HEK293 (cell line): ENCODE results near the gene GPR179.

ENCODE experiments used
- IKZF3 ChIP-seq: fragments of 450-650 bp; IDR thresholded peaks from 2 replicates; pipeline ENCODE4 v1.5.0; 2018; ENCODE audit warnings: missing biosample characterization, mild to moderate bottlenecking, missing genetic modification characterization, moderate library complexity
- KLF10 ChIP-seq: fragments of 450-650 bp; IDR thresholded peaks from 2 replicates; pipeline ENCODE4 v1.5.1; 2018; ENCODE audit warnings: missing biosample characterization, mild to moderate bottlenecking, missing genetic modification characterization
- KLF16 ChIP-seq: fragments of 450-650 bp; formaldehyde crosslinking; IDR thresholded peaks from 2 replicates; pipeline ENCODE4 v1.5.1; 2017; ENCODE audit warnings: missing biosample characterization, missing genetic modification characterization
- KLF9 ChIP-seq: fragments of 450-650 bp; formaldehyde crosslinking; IDR thresholded peaks from 2 replicates; pipeline ENCODE4 v1.5.1; 2016; ENCODE audit warnings: missing biosample characterization, missing genetic modification characterization, low read depth
- MZF1 ChIP-seq: fragments of 450-650 bp; formaldehyde crosslinking; IDR thresholded peaks from 2 replicates; pipeline ENCODE4 v1.5.1; 2017; ENCODE audit warnings: missing biosample characterization, missing genetic modification characterization, borderline replicate concordance
- PRDM6 ChIP-seq: fragments of 450-650 bp; formaldehyde crosslinking; IDR thresholded peaks from 2 replicates; pipeline ENCODE4 v1.5.1; 2017; ENCODE audit warnings: missing biosample characterization, missing genetic modification characterization
- SCRT1 ChIP-seq: fragments of 450-650 bp; formaldehyde crosslinking; IDR thresholded peaks from 2 replicates; pipeline ENCODE4 v1.5.1; 2016; ENCODE audit warnings: missing biosample characterization, missing genetic modification characterization, borderline replicate concordance
- SP2 ChIP-seq: fragments of 450-650 bp; formaldehyde crosslinking; IDR thresholded peaks from 2 replicates; pipeline ENCODE4 v1.5.1; 2016; ENCODE audit warnings: missing biosample characterization, missing genetic modification characterization
- SP3 ChIP-seq: fragments of 450-650 bp; formaldehyde crosslinking; IDR thresholded peaks from 2 replicates; pipeline ENCODE4 v1.5.1; 2016; ENCODE audit warnings: missing biosample characterization, missing genetic modification characterization
- ZBTB20 ChIP-seq: fragments of 450-650 bp; formaldehyde crosslinking; IDR thresholded peaks from 2 replicates; pipeline ENCODE4 v1.5.1; 2016; ENCODE audit warnings: missing biosample characterization, missing genetic modification characterization
- ZFP3 ChIP-seq: fragments of 450-650 bp; formaldehyde crosslinking; IDR thresholded peaks from 2 replicates; pipeline ENCODE4 v1.5.1; 2016; ENCODE audit warnings: low read depth, missing biosample characterization, missing genetic modification characterization
- ZNF112 ChIP-seq: fragments of 450-650 bp; formaldehyde crosslinking; IDR thresholded peaks from 2 replicates; pipeline ENCODE4 v1.5.0; 2017; ENCODE audit warnings: missing biosample characterization, missing genetic modification characterization
- ZNF121 ChIP-seq: fragments of 450-650 bp; formaldehyde crosslinking; IDR thresholded peaks from 2 replicates; pipeline ENCODE4 v1.5.1; 2016; ENCODE audit warnings: missing biosample characterization, missing genetic modification characterization
- ZNF146 ChIP-seq: fragments of 450-650 bp; formaldehyde crosslinking; IDR thresholded peaks from 2 replicates; pipeline ENCODE4 v1.5.1; 2016; ENCODE audit warnings: missing biosample characterization, missing genetic modification characterization
- ZNF155 ChIP-seq: fragments of 450-650 bp; formaldehyde crosslinking; IDR thresholded peaks from 2 replicates; pipeline ENCODE4 v1.5.1; 2016; ENCODE audit warnings: missing biosample characterization, missing genetic modification characterization
- ZNF223 ChIP-seq: fragments of 450-650 bp; formaldehyde crosslinking; IDR thresholded peaks from 2 replicates; pipeline ENCODE4 v1.5.1; 2016; ENCODE audit warnings: missing biosample characterization, missing genetic modification characterization
- ZNF266 ChIP-seq: fragments of 450-650 bp; formaldehyde crosslinking; IDR thresholded peaks from 2 replicates; pipeline ENCODE4 v1.5.1; 2016; ENCODE audit warnings: missing biosample characterization, missing genetic modification characterization, low read depth
- ZNF274 ChIP-seq, 2 experiments: fragments of 200-500 bp in 1 of 2; fragments of 450-650 bp in 1 of 2; sonication (Bioruptor generic) in 1 of 2; formaldehyde crosslinking in 1 of 2; IDR thresholded peaks; 2 replicates each; pipeline versions ENCODE4 v1.5.1 to v1.6.1; 2014 to 2016; ENCODE audit warnings: borderline replicate concordance in 1 of 2, inconsistent platforms in 1 of 2, low read length in 1 of 2, missing biosample characterization in 1 of 2, missing genetic modification characterization in 1 of 2
- ZNF311 ChIP-seq: fragments of 450-650 bp; formaldehyde crosslinking; IDR thresholded peaks from 2 replicates; pipeline ENCODE4 v1.5.1; 2017; ENCODE audit warnings: missing biosample characterization, missing genetic modification characterization, borderline replicate concordance
- ZNF501 ChIP-seq: fragments of 450-650 bp; formaldehyde crosslinking; IDR thresholded peaks from 2 replicates; pipeline ENCODE4 v1.5.1; 2016; ENCODE audit warnings: missing biosample characterization, missing genetic modification characterization
- ZNF513 ChIP-seq: fragments of 450-650 bp; IDR thresholded peaks from 2 replicates; pipeline ENCODE4 v1.5.1; 2018; ENCODE audit warnings: missing biosample characterization, missing genetic modification characterization
- ZNF555 ChIP-seq: fragments of 450-650 bp; formaldehyde crosslinking; conservative IDR thresholded peaks from 2 replicates; pipeline ENCODE4 v1.5.1; 2017; ENCODE audit warnings: missing biosample characterization, mild to moderate bottlenecking, missing genetic modification characterization, inconsistent platforms
- ZNF624 ChIP-seq: fragments of 450-650 bp; formaldehyde crosslinking; IDR thresholded peaks from 2 replicates; pipeline ENCODE4 v1.5.1; 2017; ENCODE audit warnings: missing biosample characterization, missing genetic modification characterization
- ZNF704 ChIP-seq: fragments of 450-650 bp; formaldehyde crosslinking; IDR thresholded peaks from 2 replicates; pipeline ENCODE4 v1.5.1; 2016; ENCODE audit warnings: missing biosample characterization, missing genetic modification characterization
- ZNF707 ChIP-seq: fragments of 450-650 bp; formaldehyde crosslinking; IDR thresholded peaks from 2 replicates; pipeline ENCODE4 v1.5.1; 2016; ENCODE audit warnings: missing biosample characterization, missing genetic modification characterization
- ZNF768 ChIP-seq: fragments of 450-650 bp; formaldehyde crosslinking; IDR thresholded peaks from 2 replicates; pipeline ENCODE4 v1.5.1; 2018; ENCODE audit warnings: missing biosample characterization, mild to moderate bottlenecking, missing genetic modification characterization
- ZSCAN16 ChIP-seq: fragments of 450-650 bp; formaldehyde crosslinking; IDR thresholded peaks from 2 replicates; pipeline ENCODE4 v1.5.1; 2016; ENCODE audit warnings: missing biosample characterization, missing genetic modification characterization
- TF ChIP-seq, protein P1 (sequence below): fragments of 450-650 bp; formaldehyde crosslinking; IDR thresholded peaks from 2 replicates; pipeline ENCODE4 v1.5.1; 2016; ENCODE audit warnings: missing biosample characterization, missing genetic modification characterization
- TF ChIP-seq, protein P2 (sequence below): fragments of 450-650 bp; formaldehyde crosslinking; IDR thresholded peaks from 2 replicates; pipeline ENCODE4 v1.5.1; 2016; ENCODE audit warnings: missing biosample characterization, missing genetic modification characterization
- TF ChIP-seq, protein P3 (sequence below): fragments of 450-650 bp; formaldehyde crosslinking; IDR thresholded peaks from 2 replicates; pipeline ENCODE4 v1.5.1; 2016; ENCODE audit warnings: missing biosample characterization, missing genetic modification characterization

GPR179 gene

DNA sequence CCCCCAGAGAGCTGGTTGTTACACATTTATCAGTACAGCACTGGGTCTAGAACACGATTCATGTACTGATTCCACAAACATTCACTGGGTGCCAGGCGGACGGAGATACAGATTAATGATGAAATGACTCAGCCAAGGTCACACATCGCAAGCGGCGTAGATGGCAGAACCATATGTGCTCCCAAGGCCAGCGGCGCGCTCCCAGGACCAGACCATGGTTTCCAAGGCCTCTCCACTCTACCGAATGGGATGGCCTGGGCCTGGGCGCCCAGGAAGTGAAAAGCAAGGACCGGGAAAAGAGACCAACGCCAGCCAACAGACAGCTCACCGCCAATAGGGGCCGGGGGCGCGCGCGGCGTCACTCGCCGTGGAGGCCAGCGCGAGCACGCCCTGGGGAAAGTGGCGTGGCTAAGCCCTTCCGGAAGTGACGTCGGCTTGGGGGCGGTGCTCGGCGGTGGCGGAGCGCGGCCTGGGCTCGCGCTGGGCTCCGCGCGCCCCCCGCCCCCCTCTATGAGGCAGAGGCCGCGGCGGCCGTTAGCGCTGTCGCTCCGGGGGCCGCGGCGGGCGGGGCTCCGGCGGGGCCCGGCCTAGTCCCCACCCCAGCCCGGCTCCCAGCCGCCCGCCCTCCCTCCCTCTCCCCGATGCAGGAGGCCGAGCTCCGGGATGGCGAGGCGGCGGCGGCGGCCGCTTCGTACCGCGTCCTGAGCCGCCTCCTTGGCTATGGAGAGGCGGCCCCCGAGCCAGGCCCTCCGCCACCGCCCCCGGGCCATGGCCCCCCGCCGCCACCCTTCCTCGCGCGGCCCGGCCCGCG, 7.9 kb upstream of the GPR179 start, which contains the start of gene SOCS7 (continued):
- TF ChIP-seq ZNF555 (tag by site-specific recombination) = no peak
- TF ChIP-seq ZBTB20 (tag by site-specific recombination) = peak; percentile 36; the same call in 1 of the 2 replicates
- TF ChIP-seq MZF1 = no peak
- TF ChIP-seq SCRT1 (tag by site-specific recombination) = no peak
- no peak for TF ChIP-seq ZNF707
- no peak for TF ChIP-seq ZNF768 (tag by site-specific recombination)
- peak; percentile 60 for TF ChIP-seq SP3 (tag by site-specific recombination)
- TF ChIP-seq, protein P1, sequence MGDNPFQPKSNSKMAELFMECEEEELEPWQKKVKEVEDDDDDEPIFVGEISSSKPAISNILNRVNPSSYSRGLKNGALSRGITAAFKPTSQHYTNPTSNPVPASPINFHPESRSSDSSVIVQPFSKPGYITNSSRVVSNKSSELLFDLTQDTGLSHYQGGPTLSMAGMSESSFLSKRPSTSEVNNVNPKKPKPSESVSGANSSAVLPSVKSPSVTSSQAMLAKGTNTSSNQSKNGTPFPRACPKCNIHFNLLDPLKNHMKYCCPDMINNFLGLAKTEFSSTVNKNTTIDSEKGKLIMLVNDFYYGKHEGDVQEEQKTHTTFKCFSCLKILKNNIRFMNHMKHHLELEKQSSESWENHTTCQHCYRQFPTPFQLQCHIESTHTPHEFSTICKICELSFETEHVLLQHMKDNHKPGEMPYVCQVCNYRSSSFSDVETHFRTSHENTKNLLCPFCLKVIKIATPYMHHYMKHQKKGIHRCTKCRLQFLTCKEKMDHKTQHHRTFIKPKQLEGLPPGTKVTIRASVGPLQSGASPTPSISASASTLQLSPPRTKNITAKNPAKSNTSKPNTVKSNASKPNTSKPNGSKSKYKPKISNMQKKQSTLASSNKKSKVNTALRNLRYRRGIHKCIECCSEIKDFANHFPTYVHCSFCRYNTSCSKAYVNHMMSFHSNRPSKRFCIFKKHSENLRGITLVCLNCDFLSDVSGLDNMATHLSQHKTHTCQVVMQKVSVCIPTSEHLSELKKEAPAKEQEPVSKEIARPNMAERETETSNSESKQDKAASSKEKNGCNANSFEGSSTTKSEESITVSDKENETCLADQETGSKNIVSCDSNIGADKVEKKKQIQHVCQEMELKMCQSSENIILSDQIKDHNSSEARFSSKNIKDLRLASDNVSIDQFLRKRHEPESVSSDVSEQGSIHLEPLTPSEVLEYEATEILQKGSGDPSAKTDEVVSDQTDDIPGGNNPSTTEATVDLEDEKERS (tag by site-specific recombination) = peak; percentile 78
- TF ChIP-seq KLF10 (tag by site-specific recombination) = peak; percentile 52; the same call in 1 of the 2 replicates
- TF ChIP-seq KLF9 (tag by site-specific recombination) = no peak
- no peak for TF ChIP-seq ZSCAN16 (tag by site-specific recombination)
- TF ChIP-seq ZNF501 = no peak
- TF ChIP-seq SP2 (tag by site-specific recombination) = peak; percentile 78
- no peak for TF ChIP-seq ZNF155 (tag by site-specific recombination)
- TF ChIP-seq ZNF704 = no peak
- TF ChIP-seq ZNF624 (tag by site-specific recombination) = no peak
- TF ChIP-seq PRDM6 (tag by site-specific recombination) = no peak
- TF ChIP-seq ZNF223 = no peak
- TF ChIP-seq, protein P2, sequence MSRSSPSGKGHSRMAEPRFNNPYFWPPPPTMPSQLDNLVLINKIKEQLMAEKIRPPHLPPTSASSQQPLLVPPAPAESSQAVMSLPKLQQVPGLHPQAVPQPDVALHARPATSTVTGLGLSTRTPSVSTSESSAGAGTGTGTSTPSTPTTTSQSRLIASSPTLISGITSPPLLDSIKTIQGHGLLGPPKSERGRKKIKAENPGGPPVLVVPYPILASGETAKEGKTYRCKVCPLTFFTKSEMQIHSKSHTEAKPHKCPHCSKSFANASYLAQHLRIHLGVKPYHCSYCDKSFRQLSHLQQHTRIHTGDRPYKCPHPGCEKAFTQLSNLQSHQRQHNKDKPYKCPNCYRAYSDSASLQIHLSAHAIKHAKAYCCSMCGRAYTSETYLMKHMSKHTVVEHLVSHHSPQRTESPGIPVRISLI (tag by site-specific recombination) = no peak
- no peak for TF ChIP-seq ZFP3 (tag by site-specific recombination)
- TF ChIP-seq ZNF146 (tag by site-specific recombination) = no peak
- no peak for TF ChIP-seq ZNF112 (tag by site-specific recombination)
- no peak for TF ChIP-seq ZNF311
- TF ChIP-seq, protein P3, sequence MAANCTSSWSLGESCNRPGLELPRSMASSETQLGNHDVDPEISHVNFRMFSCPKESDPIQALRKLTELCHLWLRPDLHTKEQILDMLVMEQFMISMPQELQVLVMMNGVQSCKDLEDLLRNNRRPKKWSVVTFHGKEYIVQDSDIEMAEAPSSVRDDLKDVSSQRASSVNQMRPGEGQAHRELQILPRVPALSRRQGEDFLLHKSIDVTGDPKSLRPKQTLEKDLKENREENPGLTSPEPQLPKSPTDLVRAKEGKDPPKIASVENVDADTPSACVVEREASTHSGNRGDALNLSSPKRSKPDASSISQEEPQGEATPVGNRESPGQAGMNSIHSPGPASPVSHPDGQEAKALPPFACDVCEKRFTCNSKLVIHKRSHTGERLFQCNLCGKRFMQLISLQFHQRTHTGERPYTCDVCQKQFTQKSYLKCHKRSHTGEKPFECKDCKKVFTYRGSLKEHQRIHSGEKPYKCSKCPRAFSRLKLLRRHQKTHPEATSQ (tag by site-specific recombination) = no peak
- peak; percentile 54 for TF ChIP-seq IKZF3 (tag by site-specific recombination)
- no peak for TF ChIP-seq ZNF274 (IDR thresholded peaks at IDR 0.05; ENCODE audit: low read length)
- TF ChIP-seq ZNF274 (tag by site-specific recombination; IDR thresholded peaks at IDR 0.05; ENCODE audit: borderline replicate concordance) = no peak
- TF ChIP-seq ZNF513 = no peak
- peak; percentile 61; the same call in 1 of the 2 replicates for TF ChIP-seq KLF16
- TF ChIP-seq ZNF121 (tag by site-specific recombination) = no peak
- no peak for TF ChIP-seq ZNF266 (tag by site-specific recombination)
